Amniotic stem cell (primary cell): ENCODE results near the gene TPO.
"Not testable (repeated sequence)": the region's sequence is repeated elsewhere in the genome, so short reads cannot be mapped to it uniquely, and the experiment has no call there.

Source experiments
- DNase-seq: peaks from one replicate; lab custom pipeline; 2025; lab: John Stamatoyannopoulos, UW

TPO gene

GRCh38 chr2:1502891-1503304 lies 89.6 kb downstream of the TPO start:
- DNase-seq, result no peak

DNA sequence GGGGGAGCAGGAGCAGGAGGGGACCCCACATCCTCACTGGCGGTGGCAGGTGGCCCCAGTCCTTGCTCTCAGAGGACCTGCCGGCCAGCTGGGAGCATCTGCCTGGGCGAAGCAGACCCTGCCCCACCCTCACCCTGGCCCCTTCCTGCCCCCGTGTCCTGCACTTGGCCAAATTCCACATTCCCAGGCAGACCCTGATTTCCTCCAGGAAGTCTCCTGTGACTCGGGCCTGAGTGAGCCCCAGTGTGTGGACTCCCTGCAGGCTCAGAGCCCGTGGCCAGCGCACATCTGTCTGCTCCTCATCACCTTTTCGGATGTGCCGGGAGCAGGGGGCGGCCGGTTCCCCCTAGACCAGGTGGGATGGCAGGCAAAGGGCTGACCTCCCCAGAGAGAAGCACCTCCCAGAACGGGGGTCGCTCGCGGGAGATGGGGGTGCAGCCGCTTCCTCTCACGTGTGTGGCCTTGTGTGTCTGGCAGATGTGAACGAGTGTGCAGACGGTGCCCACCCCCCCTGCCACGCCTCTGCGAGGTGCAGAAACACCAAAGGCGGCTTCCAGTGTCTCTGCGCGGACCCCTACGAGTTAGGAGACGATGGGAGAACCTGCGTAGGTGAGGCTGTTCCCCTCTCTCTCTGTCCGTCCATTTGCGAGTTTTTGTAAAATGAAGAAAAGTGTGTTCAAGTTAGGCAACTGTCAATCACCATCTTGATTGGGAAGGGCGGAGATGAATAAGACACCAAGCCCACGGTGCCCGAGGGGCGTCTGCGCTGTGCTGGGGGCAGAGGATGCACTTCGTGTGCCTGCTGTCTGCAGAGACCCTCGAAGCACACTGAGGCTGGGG lies 90.4 kb downstream of the TPO start:
- no peak for DNase-seq

- DNase-seq, result no peak
These were observed 91.1 kb downstream of the TPO start for GRCh38 chr2:1504311-1504750.

DNA sequence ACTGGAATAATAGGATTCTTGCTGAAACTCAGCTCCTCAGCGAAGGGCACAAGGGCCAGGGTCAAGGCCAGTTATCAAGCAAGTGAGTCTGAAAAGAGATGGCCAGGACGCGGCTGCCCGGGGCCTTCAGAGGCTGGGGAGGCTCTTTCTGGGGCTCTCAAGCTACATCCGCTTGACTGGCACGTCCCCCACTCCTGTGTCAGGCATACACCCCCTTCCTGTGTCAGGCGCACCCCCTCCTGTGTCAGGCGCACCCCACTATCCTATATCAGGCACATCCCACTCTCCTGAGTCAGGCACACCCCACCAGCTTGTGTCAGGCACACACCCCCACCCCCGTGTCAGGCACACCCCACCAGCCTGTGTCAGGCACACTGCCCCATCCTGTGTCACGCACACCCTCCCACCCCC lies 91.8 kb downstream of the TPO start:
- no peak for DNase-seq

DNA sequence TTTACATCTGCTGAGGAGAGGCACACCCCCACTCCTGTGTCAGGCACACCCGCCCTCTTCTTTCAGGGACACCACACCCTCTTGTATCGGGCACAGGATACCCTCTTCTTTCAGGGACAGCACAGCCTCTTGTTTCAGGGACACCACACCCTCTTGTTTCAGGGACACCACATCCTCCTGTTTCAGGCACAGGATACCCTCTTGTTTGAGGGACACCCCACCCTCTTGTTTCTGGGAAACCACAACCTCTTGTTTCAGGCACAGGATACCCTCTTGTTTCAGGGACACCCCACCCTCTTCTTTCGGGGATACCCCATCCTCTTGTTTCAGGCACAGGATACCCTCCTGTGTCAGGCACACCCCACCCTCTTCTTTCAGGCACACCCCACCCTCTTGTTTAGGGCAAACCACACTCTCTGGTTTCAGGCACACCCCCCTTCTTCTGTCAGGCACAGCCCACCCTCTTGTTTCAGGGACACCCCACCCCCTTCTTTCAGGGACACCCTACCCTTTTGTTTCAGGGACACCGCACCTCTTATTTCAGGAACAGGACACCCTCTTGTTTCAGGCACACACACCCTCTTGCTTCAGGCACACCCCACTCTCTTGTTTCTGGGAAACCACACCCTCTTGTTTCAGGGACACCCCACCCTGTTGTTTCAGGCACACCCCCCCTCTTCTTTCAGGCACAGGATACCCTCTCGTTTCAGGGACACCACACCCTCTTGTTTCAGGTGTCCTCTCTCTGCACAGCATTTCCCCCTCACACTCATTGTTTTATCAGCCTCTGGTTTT lies 96.2 kb downstream of the TPO start:
- DNase-seq, result no peak

- DNase-seq, result no peak
These were observed 96.9 kb downstream of the TPO start for GRCh38 chr2:1510176-1510575.

- DNase-seq, result no peak
These were observed 98.2 kb downstream of the TPO start for GRCh38 chr2:1511455-1511854.

DNA sequence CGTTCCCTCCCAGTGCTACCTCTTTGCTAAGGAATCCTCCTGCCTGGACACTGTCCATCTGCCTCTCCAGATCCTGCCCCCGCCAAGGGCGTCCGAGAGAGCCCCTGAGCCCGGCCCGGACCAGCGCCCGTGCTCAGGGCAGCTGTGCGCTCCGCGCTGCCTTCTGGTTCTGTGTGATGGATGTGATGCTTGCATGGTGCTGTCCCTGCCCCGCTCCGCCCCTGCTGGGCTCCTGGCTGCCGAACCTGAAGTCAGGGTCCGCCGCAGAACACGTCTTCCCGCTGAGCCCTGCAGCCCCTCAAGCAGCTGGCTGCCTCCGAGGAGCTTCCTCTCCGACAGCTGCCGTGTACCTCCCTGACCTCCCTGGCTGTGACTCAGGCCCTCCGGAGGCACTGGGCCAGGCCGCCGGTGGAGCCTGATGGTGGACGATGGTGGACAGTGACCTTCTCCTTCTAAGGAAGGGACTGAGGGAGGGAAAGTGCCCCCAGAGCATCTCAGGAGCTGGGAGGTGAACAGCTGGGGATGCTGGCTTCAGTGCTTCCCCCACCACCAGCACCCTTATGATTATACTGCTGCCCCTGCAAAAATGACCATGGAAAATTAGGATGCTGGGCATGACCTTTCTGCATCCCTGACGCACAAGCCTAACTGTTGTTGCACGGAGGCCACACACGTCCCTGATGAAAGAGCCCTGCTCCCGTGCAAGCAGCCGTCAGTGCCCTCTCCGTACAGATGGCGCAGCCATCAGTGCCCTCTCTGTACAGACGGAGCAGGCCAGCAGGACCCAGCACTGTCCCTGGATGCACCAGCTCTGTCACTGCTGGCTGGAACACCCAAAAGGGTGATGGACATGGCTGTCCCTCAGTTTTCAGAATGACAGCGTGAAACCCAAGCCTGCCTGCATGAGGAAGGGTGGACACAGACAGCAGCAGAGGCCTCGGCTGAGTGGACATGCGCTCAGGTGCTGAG lies 99.3 kb downstream of the TPO start:
- no peak for DNase-seq

GRCh38 chr2:1514391-1515072 lies 101.3 kb downstream of the TPO start:
- DNase-seq, result no peak

DNA sequence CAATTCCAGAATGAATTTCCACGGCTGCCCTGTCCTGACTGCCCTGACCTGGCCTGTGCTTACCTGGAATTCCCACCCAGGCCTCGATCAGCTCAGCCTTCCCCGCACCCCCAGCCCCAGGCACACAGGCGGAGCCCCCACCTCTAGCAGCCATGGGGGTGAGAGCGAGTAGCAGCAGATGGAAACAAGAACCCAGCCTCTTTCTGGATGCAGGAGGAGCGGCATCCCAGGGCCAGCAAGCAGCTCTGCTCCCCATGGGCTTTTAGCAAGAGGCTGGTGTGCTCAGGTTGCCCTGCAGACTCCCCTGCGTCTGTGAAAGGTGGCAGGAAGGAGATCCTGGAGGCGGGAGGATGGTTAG lies 101.8 kb downstream of the TPO start:
- DNase-seq, result no peak

GRCh38 chr2:1515986-1516797 lies 102.9 kb downstream of the TPO start:
- no peak for DNase-seq

DNA sequence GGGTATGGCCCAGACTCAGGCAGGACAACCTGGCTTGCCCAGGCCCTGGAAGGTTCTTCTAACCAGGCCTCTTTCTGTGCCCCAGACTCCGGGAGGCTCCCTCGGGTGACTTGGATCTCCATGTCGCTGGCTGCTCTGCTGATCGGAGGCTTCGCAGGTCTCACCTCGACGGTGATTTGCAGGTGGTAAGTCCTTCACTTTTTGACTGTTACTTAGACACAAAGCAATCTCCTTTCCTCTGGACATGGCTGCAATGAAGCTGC lies 103.5 kb downstream of the TPO start:
- DNase-seq, result no peak

DNA sequence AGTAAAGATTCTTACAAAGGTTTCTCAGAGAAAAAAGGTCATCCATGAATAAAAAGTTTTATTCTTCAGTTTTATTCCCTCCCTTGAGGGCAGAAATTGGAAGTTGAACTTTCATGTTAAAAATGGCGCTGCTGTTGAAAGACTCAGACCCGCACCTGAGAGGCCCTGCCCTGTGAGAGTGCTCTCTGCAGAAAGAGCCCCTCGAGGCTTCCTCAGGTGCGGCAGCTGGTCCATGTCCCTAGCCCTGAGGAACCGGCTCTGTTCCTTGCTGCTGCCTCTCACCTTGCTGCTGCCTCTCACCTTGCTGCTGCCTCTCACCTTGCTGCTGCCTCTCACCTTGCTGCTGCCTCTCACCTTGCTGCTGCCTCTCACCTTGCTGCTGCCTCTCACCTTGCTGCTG lies 104.0 kb downstream of the TPO start:
- DNase-seq, result not testable (repeated sequence)

DNA sequence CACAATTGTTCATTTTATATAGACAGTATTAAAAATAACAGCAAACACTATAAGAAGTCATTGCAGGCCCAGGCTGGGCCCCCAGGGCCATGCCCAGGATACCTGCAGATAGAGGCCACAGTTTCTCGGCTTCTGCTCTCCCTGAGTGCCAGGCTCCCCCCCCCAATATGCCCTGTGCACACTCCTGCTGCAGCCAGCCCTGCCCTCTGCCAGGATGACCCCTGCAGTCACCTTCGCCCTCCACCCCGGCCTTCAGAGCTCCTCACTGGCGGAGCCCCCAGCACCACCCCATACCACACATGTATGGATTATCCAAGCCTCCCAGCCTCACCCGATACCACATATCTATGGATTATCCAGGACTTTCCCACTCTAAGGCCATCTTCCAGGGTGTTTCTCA lies 104.5 kb downstream of the TPO start:
- no peak for DNase-seq

DNA sequence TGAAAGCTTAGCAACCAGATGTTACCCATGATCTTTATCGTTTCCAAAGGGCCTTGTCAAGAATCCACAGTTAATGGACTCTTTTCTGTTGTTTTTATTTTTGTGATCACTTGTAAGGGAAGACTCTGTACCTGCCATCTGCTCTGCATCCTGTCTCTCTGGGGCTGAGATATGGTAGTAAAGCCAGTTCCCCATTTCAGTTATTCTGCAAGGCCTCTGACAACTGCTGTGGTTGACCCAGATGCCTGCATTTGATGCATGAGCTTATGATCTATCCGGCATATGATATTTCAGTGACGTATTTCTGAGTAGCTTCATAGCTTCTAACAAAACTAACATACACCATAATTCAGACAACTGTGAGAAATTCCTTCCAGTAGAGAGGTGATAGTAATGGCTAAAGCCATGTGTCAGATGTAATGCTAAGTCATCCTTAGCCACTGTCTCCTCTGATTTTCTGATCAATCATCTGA lies 105.1 kb downstream of the TPO start:
- DNase-seq, result no peak

DNA sequence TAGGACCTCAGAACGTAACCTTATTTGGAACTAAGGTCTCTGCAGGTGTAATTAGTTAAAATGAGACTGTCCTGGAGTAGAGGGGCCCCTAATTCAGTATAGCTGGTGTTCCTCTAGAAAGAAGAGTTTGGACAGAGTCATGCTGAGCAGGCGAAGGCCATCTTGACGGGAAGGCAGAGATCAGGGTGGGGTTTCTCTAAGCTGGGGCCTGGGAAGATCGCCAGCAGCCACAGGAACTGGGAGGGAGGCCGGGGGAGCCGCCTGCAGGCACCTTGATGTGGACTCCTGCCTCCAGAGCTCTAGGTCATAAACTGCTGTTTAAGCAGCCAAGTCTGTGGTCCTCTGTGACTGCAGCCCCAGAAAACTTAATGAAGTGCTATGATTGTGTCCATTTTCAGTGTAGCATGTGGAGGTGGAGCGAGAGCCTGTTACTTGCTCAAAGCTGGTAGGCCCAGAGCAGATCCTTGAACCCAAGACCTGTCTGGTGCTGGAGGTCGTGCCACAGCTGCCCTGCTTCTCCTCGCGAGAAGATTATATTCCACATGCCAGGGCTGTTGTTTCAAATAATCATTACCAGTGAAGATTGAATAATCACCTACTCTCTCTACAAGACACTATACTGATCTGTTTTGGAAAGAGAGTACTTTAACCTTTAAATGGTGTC lies 105.7 kb downstream of the TPO start:
- DNase-seq, result no peak

DNA sequence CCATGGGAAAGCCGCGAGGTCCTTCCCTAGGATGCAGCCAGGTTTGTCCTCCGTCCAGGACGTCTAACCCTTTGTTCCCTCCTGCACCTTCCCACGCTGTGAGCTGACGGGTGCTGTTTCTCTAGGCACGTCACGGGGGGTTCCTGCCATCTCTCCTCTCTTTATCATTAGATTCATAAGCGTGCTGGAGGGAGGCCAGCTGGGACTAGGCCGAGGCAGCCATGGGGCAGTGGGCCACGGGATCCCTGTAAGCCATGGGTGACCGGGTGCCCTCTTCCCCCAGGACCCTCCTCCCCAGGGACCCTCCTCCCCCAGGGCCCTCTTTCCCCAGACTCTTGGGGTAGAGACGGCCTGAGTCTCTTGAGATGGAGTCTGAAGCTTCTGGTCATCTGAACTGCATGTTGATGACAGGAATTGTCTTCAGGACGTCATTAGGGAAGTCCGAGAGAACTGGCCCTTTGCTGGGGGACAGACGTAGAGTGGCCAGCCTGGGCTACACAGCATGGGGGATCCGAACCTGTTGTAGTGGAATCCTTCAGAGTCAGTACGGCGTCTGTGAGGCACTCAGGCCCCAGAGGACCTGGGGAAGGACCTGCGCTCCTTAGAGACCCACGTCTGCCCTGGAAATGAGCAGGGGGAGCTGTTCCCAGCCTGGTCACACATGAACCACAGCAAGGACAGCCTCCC lies 108.1 kb downstream of the TPO start:
- DNase-seq, result no peak

- DNase-seq, result no peak
These were observed 108.9 kb downstream of the TPO start for GRCh38 chr2:1521878-1522830.
